ENCODE data around the gene ALG14. TPM values are rescaled to one million over a fixed set of nuclear protein-coding genes. Genes with fewer than 3 reads are reported as not detected.

ALG14 gene
- total and polyA plus RNA-seq, 2 experiments from 2014 or later, result 2.7 to 8.2 TPM

DNA sequence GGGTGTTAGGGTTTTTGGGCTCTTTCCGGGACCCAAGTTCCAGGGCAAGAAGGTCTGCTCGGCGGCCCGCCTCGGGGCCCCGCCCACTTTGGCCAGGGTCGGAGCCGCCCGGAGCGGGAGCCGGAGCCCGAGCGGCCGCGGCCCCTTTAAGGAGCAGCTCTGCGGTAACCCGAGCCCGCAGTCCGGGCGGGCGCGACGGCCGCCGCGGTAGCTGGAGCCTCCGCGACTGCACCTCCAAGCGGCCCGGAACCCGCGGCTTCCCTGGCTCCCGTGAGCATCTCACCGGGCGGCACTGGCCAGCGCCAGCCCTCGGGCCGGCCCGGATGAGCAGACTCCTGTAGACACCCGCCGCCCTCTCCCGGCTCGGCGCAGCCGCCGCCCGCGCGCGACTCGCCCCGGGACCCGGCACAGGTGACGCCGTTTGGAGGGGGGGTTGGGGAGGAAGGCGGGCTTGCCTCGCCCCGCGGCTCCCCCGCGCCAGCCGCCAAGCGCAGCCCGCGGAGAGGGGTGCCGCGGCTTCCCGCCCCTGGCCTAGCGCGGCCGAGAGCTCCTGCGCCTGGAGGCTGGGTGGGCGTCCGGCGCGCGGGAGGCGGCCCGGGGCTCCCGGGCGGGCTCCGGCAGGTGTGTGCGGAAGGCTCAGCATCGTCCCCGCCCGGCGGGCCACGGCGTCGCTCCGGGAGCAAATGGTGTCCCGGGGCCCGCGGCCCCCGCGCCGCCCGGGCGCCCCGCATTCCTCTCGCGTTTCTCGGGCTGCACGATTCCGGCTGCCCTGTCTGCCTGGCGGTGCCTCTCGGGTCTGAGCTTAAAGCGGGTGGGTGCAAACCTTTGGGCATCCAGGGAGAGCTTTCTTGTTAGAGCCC, 44.7 kb upstream of the ALG14 start, which contains the start of gene TLCD4:
Gene TLCD4 (plus strand): TSS at position 149 of the 860 bp plus-strand sequence. CDS start 26,547 bp downstream, outside the sequence.
- Histone ChIP-seq H3K36me3 (no peaks in the 10 kb centered on the region), H3K4me3 (peak within 1 kb of the TSS; percentile 98), H3K27me3 (no peaks in the 10 kb centered on the region), H3K4me1 (ENCODE audit: low read depth) (peaks cover 23% of the 10 kb centered on the region), H3K27ac (peak within 1 kb of the TSS; percentile 93), H3K9me3 (ENCODE audit: low read depth) (no peaks in the 10 kb centered on the region)
- DNase-seq (ENCODE audit: low read depth in 1 of 2, low spot score in 1 of 2), result peak; percentile 49 to 90
- TF ChIP-seq, protein P1, sequence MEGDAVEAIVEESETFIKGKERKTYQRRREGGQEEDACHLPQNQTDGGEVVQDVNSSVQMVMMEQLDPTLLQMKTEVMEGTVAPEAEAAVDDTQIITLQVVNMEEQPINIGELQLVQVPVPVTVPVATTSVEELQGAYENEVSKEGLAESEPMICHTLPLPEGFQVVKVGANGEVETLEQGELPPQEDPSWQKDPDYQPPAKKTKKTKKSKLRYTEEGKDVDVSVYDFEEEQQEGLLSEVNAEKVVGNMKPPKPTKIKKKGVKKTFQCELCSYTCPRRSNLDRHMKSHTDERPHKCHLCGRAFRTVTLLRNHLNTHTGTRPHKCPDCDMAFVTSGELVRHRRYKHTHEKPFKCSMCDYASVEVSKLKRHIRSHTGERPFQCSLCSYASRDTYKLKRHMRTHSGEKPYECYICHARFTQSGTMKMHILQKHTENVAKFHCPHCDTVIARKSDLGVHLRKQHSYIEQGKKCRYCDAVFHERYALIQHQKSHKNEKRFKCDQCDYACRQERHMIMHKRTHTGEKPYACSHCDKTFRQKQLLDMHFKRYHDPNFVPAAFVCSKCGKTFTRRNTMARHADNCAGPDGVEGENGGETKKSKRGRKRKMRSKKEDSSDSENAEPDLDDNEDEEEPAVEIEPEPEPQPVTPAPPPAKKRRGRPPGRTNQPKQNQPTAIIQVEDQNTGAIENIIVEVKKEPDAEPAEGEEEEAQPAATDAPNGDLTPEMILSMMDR (IDR thresholded peaks at IDR 0.05; ENCODE audit: low read depth, low read length), result no peak

DNA sequence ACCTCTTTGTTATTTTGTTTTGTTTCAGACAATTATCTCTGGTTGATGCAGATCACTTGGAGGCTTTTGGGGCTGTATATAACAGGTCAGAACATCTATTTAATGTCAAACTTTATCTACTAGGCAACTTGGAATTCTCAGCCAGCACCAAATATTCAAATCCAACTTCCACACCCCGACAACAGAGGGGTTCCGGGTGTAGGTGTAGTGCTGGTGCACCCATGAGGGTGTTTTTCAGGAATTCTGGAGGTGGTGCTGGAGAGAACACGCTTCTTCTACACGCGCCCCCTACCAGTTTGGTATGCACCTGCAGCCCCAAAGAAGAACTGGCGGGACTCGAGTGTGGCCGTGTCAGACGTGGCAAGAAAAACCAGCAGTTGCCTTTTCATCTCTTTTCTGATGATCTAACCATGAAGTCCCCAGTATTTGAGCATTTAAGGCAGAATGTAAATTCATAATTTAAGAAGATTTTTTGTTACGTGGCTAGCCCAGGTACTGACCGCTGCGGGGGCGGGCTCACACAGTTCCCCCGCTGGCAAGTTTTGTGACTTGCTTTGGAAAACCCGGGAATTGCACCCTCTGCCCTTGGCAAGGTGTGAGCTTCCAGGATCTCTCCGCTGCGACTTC, 43.9 kb upstream of the ALG14 start:
- Histone ChIP-seq H3K36me3 (no peaks in the 10 kb centered on the region), H3K27ac (peak overlapping the region; percentile 93), H3K27me3 (no peaks in the 10 kb centered on the region), H3K4me1 (ENCODE audit: low read depth) (peaks cover 16% of the 10 kb centered on the region), H3K4me3 (peak overlapping the region; percentile 98), H3K9me3 (ENCODE audit: low read depth) (no peaks in the 10 kb centered on the region)
- TF ChIP-seq, protein P1 (IDR thresholded peaks at IDR 0.05; ENCODE audit: low read depth, low read length), result peak; percentile 53
- DNase-seq (ENCODE audit: low read depth in 1 of 2, low spot score in 1 of 2), result peak; percentile 47 to 86

DNA sequence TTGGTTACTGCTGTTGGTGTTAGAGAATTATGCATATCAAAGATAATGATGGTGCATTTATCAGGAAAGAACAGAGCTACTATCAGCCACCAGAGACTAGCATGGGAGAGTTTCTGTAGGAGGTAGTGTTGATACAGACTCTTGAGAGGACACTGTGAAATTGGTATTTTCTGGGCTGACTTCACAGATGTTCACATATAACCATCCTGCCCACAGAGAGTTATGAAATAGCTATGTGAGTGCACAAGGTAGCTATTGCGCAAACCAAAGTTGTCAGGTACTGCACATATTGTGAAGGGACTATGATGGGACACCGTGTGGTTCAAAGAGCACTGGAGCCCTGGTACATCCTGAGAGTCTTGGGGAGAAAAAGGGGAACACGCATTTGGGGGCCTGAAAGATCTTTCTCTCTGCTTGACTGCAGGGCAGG, 43.0 kb upstream of the ALG14 start:
- no peaks in the 10 kb centered on the region for H3K36me3 ChIP-seq
- H3K4me1 ChIP-seq (ENCODE audit: low read depth), result peaks cover 16% of the 10 kb centered on the region
- no peak for DNase-seq (ENCODE audit: low read depth in 1 of 2, low spot score in 1 of 2)
- no peak overlapping the region for H3K4me3 ChIP-seq
- TF ChIP-seq, protein P1 (IDR thresholded peaks at IDR 0.05; ENCODE audit: low read depth, low read length), result no peak
- no peak overlapping the region for H3K27ac ChIP-seq
- H3K27me3 ChIP-seq, result no peaks in the 10 kb centered on the region
- no peaks in the 10 kb centered on the region for H3K9me3 ChIP-seq (ENCODE audit: low read depth)

DNA sequence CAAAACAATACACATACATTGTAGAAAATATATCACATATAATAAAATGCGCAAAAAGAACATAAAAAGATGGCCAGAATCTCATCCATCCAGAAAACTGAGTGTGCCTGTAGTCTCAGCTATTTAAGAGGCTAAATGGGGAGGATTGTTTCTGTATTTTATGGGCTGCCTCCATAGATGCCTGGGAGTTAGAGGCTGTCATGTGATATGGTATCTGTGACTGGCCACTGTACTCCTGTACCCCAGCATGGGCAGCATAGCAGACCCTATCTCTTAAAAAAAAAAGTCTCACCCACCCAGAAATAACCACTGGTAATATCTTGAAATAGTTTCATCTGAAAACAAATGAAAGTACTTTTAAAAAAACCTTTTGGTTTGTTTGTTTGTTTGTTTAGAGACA, 40.9 kb upstream of the ALG14 start:
- Histone ChIP-seq H3K9me3 (ENCODE audit: low read depth) (no peaks in the 10 kb centered on the region), H3K27ac (no peak overlapping the region), H3K4me3 (no peak overlapping the region), H3K36me3 (no peaks in the 10 kb centered on the region), H3K27me3 (no peaks in the 10 kb centered on the region), H3K4me1 (ENCODE audit: low read depth) (peaks cover 6% of the 10 kb centered on the region)
- DNase-seq (ENCODE audit: low read depth in 1 of 2, low spot score in 1 of 2), result no peak
- TF ChIP-seq, protein P1 (IDR thresholded peaks at IDR 0.05; ENCODE audit: low read depth, low read length), result no peak

DNA sequence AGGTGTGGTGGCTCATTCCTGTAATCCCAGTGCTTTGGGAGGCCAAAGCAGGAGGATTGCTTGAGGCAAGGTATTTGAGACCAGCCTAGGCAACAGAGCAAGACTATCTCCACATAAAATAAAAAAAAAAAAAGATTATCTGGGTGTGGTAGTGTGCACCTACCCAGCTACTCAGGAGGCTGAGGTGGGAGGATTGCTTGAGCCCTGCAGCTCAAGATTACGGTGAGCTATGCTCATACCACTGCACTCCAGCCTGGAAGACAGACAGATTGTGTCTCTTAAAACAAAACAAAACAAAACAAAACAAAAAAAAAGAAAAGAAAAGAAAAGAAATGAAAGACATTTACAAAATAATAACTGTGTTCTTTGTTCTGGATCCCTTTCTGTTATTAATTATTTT, 38.3 kb upstream of the ALG14 start:
- no peaks in the 10 kb centered on the region for H3K36me3 ChIP-seq
- no peak for DNase-seq (ENCODE audit: low read depth in 1 of 2, low spot score in 1 of 2)
- H3K9me3 ChIP-seq (ENCODE audit: low read depth), result no peaks in the 10 kb centered on the region
- H3K27me3 ChIP-seq, result no peaks in the 10 kb centered on the region
- TF ChIP-seq, protein P1 (IDR thresholded peaks at IDR 0.05; ENCODE audit: low read depth, low read length), result no peak
- no peak overlapping the region for H3K27ac ChIP-seq
- no peak overlapping the region for H3K4me3 ChIP-seq
- H3K4me1 ChIP-seq (ENCODE audit: low read depth), result no peaks in the 10 kb centered on the region

Measured in cardiac muscle cell (in vitro differentiated cells and primary cell).